SK-N-SH treated with all-trans-retinoic acid at 6 μM for 48 hours (cell line): ENCODE data around the gene LYZL6.

Source experiments
- ATAC-seq: fragments of 200-7000 bp; cut with Tn5 transposase; 3 replicates; pipeline ENCODE4 v1.9.1; 2020; ENCODE audit warnings: mild to moderate bottlenecking, moderate library complexity
- ARNTL ChIP-seq: fragments of 450-650 bp; formaldehyde crosslinking; IDR thresholded peaks from 2 replicates; pipeline ENCODE4 v1.5.0; 2020; ENCODE audit warnings: low read depth, mild to moderate bottlenecking, moderate library complexity, borderline replicate concordance
- BACH2 ChIP-seq: fragments of 250-450 bp; sonication (Bioruptor Pico); IDR thresholded peaks from 2 replicates; pipeline ENCODE4 v1.9.0; 2021; ENCODE audit warnings: mild to moderate bottlenecking, borderline replicate concordance
- CSDC2 ChIP-seq: fragments of 250-450 bp; sonication (Bioruptor Pico); IDR thresholded peaks from 2 replicates; pipeline ENCODE4 v1.5.0; 2020; ENCODE audit warnings: mild to moderate bottlenecking, moderate library complexity
- ESRRG ChIP-seq: fragments of 250-450 bp; sonication (Bioruptor Pico); IDR thresholded peaks from 2 replicates; pipeline ENCODE4 v1.6.1; 2021; ENCODE audit warnings: mild to moderate bottlenecking
- GLIS3 ChIP-seq: fragments of 250-450 bp; sonication (Bioruptor Pico); IDR thresholded peaks from 2 replicates; pipeline ENCODE4 v1.5.0; 2020; ENCODE audit warnings: mild to moderate bottlenecking, moderate library complexity
- ISL1 ChIP-seq: fragments of 250-450 bp; sonication (Bioruptor Pico); IDR thresholded peaks from 2 replicates; pipeline ENCODE4 v2.1.2; 2022; ENCODE audit warnings: mild to moderate bottlenecking, moderate library complexity
- PPARA ChIP-seq: fragments of 250-450 bp; sonication (Bioruptor Pico); IDR thresholded peaks from 2 replicates; pipeline ENCODE4 v1.5.0; 2020; ENCODE audit warnings: mild to moderate bottlenecking, borderline replicate concordance
- RARB ChIP-seq: fragments of 250-450 bp; sonication (Bioruptor Pico); IDR thresholded peaks from 2 replicates; pipeline ENCODE4 v1.8.0; 2021; ENCODE audit warnings: mild to moderate bottlenecking, moderate library complexity
- SNAI2 ChIP-seq: fragments of 250-450 bp; sonication (Bioruptor Pico); IDR thresholded peaks from 2 replicates; pipeline ENCODE4 v1.5.0; 2020; ENCODE audit warnings: mild to moderate bottlenecking, moderate library complexity
- TCF4 ChIP-seq: fragments of 250-450 bp; sonication (Bioruptor Pico); IDR thresholded peaks from 2 replicates; pipeline ENCODE4 v1.8.0; 2021; ENCODE audit warnings: mild to moderate bottlenecking, moderate library complexity, borderline replicate concordance
- TOX ChIP-seq: fragments of 250-450 bp; sonication (Bioruptor Pico); IDR thresholded peaks from 2 replicates; pipeline ENCODE4 v1.8.0; 2021; ENCODE audit warnings: mild to moderate bottlenecking, moderate library complexity, borderline replicate concordance
- ZC3H10 ChIP-seq: fragments of 250-450 bp; sonication (Bioruptor Pico); IDR thresholded peaks from 2 replicates; pipeline ENCODE4 v1.5.1; 2021; ENCODE audit warnings: mild to moderate bottlenecking, moderate library complexity
- ZFP3 ChIP-seq: fragments of 250-450 bp; sonication (Bioruptor Pico); IDR thresholded peaks from 2 replicates; pipeline ENCODE4 v1.5.0; 2020; ENCODE audit warnings: mild to moderate bottlenecking, moderate library complexity
- ZFP30 ChIP-seq: fragments of 450-650 bp; formaldehyde crosslinking; IDR thresholded peaks from 2 replicates; pipeline ENCODE4 v1.5.0; 2022; ENCODE audit warnings: mild to moderate bottlenecking, moderate library complexity
- ZNF565 ChIP-seq: fragments of 450-650 bp; formaldehyde crosslinking; conservative IDR thresholded peaks from 2 replicates; pipeline ENCODE4 v1.5.0; 2020; ENCODE audit warnings: low read depth, mild to moderate bottlenecking, moderate library complexity
- ZNF70 ChIP-seq: fragments of 450-650 bp; formaldehyde crosslinking; IDR thresholded peaks from 2 replicates; pipeline ENCODE4 v1.5.0; 2020; ENCODE audit warnings: mild to moderate bottlenecking, moderate library complexity
- ZNF8 ChIP-seq: fragments of 450-650 bp; formaldehyde crosslinking; IDR thresholded peaks from 2 replicates; pipeline ENCODE4 v1.5.0; 2020; ENCODE audit warnings: mild to moderate bottlenecking, moderate library complexity
- TF ChIP-seq, protein P1 (sequence below): fragments of 250-450 bp; sonication (Bioruptor Pico); IDR thresholded peaks from 2 replicates; pipeline ENCODE4 v1.8.0; 2021; ENCODE audit warnings: low read depth, mild to moderate bottlenecking, moderate library complexity, borderline replicate concordance
- TF ChIP-seq, protein P2 (sequence below): fragments of 250-450 bp; sonication (Bioruptor Pico); IDR thresholded peaks from 2 replicates; pipeline ENCODE4 v1.5.0; 2020; ENCODE audit warnings: mild to moderate bottlenecking, moderate library complexity
- TF ChIP-seq, protein P3 (sequence below): fragments of 250-450 bp; sonication (Bioruptor Pico); IDR thresholded peaks from 2 replicates; pipeline ENCODE4 v1.5.1; 2021; ENCODE audit warnings: mild to moderate bottlenecking, moderate library complexity
- TF ChIP-seq, protein P4 (sequence below): fragments of 250-450 bp; sonication (Bioruptor Pico); IDR thresholded peaks from 2 replicates; pipeline ENCODE4 v1.8.0; 2020; ENCODE audit warnings: mild to moderate bottlenecking, moderate library complexity, borderline replicate concordance
- TF ChIP-seq, protein P5 (sequence below): fragments of 250-450 bp; sonication (Bioruptor Pico); IDR thresholded peaks from 2 replicates; pipeline ENCODE4 v1.5.1; 2020; ENCODE audit warnings: low read depth, mild to moderate bottlenecking, moderate library complexity

LYZL6 gene

DNA sequence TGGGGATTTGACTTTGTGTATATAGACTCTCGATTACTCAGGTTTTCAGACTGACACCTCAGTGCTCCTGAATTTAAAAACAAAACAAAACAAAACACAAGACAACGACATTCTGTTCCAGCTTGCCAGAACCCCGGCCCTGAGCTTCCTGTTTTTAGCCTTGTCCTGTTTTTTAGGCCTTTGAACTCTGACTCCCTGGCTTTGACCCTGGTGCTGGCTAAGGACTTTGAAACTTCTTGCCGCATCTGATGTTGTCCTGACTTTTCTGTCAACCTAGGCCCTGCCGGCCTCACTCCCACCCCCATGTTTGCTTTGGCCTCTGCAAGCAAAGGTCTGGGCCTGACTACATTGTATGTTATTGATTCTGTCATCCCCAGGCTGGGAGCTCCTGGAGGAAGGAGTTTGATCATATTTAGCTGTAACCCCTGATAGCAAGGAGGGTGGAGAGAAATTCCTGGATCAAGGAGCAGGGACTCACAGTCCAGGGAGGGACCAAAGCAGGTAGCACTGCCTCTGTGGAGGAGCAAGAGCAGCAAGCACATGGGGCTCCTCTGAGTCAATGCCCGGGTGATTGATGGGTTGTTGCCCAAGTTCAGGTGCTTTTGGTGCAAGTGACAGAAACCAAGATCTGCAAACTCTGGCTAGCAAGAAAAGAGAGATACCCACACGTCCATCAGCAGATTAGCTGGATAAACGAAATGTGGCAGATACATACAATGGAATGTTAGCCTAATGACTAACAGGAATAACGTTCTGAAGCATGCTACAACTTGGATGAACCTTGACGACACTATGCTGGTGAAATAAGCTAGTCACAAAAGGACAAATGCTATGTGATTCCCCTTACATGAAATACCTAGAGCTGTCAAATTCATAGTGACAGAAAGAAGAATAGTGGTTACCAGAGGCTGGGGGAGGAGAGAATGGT lies 30.1 kb upstream of the LYZL6 start:
- TF ChIP-seq, protein P1, sequence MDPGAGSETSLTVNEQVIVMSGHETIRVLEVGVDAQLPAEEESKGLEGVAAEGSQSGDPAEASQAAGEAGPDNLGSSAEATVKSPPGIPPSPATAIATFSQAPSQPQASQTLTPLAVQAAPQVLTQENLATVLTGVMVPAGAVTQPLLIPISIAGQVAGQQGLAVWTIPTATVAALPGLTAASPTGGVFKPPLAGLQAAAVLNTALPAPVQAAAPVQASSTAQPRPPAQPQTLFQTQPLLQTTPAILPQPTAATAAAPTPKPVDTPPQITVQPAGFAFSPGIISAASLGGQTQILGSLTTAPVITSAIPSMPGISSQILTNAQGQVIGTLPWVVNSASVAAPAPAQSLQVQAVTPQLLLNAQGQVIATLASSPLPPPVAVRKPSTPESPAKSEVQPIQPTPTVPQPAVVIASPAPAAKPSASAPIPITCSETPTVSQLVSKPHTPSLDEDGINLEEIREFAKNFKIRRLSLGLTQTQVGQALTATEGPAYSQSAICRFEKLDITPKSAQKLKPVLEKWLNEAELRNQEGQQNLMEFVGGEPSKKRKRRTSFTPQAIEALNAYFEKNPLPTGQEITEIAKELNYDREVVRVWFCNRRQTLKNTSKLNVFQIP (CRISPR knock-in tag), result no peak
- no peak for TF ChIP-seq BACH2 (CRISPR knock-in tag)
- no peak for TF ChIP-seq ZC3H10 (CRISPR knock-in tag)
- no peak for TF ChIP-seq ZNF565 (CRISPR knock-in tag)
- no peak for TF ChIP-seq ISL1
- no peak for TF ChIP-seq ZNF70
- no peak for TF ChIP-seq ESRRG (CRISPR knock-in tag)
- no peak for TF ChIP-seq PPARA (CRISPR knock-in tag)
- TF ChIP-seq, protein P2, sequence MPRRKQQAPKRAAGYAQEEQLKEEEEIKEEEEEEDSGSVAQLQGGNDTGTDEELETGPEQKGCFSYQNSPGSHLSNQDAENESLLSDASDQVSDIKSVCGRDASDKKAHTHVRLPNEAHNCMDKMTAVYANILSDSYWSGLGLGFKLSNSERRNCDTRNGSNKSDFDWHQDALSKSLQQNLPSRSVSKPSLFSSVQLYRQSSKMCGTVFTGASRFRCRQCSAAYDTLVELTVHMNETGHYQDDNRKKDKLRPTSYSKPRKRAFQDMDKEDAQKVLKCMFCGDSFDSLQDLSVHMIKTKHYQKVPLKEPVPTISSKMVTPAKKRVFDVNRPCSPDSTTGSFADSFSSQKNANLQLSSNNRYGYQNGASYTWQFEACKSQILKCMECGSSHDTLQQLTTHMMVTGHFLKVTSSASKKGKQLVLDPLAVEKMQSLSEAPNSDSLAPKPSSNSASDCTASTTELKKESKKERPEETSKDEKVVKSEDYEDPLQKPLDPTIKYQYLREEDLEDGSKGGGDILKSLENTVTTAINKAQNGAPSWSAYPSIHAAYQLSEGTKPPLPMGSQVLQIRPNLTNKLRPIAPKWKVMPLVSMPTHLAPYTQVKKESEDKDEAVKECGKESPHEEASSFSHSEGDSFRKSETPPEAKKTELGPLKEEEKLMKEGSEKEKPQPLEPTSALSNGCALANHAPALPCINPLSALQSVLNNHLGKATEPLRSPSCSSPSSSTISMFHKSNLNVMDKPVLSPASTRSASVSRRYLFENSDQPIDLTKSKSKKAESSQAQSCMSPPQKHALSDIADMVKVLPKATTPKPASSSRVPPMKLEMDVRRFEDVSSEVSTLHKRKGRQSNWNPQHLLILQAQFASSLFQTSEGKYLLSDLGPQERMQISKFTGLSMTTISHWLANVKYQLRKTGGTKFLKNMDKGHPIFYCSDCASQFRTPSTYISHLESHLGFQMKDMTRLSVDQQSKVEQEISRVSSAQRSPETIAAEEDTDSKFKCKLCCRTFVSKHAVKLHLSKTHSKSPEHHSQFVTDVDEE (CRISPR knock-in tag), result no peak
- no peak for TF ChIP-seq CSDC2
- TF ChIP-seq ZFP3, result no peak
- TF ChIP-seq, protein P3, sequence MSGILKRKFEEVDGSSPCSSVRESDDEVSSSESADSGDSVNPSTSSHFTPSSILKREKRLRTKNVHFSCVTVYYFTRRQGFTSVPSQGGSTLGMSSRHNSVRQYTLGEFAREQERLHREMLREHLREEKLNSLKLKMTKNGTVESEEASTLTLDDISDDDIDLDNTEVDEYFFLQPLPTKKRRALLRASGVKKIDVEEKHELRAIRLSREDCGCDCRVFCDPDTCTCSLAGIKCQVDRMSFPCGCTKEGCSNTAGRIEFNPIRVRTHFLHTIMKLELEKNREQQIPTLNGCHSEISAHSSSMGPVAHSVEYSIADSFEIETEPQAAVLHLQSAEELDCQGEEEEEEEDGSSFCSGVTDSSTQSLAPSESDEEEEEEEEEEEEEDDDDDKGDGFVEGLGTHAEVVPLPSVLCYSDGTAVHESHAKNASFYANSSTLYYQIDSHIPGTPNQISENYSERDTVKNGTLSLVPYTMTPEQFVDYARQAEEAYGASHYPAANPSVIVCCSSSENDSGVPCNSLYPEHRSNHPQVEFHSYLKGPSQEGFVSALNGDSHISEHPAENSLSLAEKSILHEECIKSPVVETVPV (CRISPR knock-in tag), result no peak
- no peak for TF ChIP-seq TOX (CRISPR knock-in tag)
- TF ChIP-seq ZNF8 (CRISPR knock-in tag), result no peak
- TF ChIP-seq, protein P4, sequence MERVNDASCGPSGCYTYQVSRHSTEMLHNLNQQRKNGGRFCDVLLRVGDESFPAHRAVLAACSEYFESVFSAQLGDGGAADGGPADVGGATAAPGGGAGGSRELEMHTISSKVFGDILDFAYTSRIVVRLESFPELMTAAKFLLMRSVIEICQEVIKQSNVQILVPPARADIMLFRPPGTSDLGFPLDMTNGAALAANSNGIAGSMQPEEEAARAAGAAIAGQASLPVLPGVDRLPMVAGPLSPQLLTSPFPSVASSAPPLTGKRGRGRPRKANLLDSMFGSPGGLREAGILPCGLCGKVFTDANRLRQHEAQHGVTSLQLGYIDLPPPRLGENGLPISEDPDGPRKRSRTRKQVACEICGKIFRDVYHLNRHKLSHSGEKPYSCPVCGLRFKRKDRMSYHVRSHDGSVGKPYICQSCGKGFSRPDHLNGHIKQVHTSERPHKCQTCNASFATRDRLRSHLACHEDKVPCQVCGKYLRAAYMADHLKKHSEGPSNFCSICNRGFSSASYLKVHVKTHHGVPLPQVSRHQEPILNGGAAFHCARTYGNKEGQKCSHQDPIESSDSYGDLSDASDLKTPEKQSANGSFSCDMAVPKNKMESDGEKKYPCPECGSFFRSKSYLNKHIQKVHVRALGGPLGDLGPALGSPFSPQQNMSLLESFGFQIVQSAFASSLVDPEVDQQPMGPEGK, result no peak
- no peak for TF ChIP-seq SNAI2 (CRISPR knock-in tag)
- ATAC-seq, result no peak

DNA sequence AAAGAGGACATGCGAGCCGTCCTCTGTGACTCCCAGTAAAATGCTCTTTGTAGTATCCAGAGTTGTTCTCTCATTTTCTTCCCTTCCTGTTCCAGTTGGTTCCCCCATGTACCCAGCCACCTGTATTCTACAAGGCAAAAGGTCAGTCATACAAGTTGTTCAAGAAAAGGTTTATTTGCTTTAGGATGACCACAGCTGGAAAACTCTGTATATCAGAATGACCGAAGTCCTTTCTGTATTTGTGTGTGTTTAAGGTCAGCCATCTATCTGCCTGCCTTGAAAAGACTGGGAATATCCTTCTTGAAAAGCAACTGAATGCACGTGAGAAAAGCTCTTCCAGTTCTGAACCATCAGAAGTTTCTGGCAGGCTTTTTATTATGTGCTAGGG lies 29.4 kb upstream of the LYZL6 start:
- ATAC-seq, result no peak
- TF ChIP-seq RARB (CRISPR knock-in tag) (no peak), ZFP3 (no peak), ZC3H10 (CRISPR knock-in tag) (no peak), ZFP30 (CRISPR knock-in tag) (no peak), ZNF8 (CRISPR knock-in tag) (no peak), SNAI2 (CRISPR knock-in tag) (no peak), ARNTL (CRISPR knock-in tag) (no peak), TOX (CRISPR knock-in tag) (no peak), PPARA (CRISPR knock-in tag) (no peak), GLIS3 (no peak), ZNF565 (CRISPR knock-in tag) (no peak), BACH2 (CRISPR knock-in tag) (no peak), TCF4 (no peak)
- TF ChIP-seq, protein P4, result no peak
- TF ChIP-seq, protein P1 (CRISPR knock-in tag), result no peak
- TF ChIP-seq, protein P2 (CRISPR knock-in tag), result no peak
- TF ChIP-seq, protein P5, sequence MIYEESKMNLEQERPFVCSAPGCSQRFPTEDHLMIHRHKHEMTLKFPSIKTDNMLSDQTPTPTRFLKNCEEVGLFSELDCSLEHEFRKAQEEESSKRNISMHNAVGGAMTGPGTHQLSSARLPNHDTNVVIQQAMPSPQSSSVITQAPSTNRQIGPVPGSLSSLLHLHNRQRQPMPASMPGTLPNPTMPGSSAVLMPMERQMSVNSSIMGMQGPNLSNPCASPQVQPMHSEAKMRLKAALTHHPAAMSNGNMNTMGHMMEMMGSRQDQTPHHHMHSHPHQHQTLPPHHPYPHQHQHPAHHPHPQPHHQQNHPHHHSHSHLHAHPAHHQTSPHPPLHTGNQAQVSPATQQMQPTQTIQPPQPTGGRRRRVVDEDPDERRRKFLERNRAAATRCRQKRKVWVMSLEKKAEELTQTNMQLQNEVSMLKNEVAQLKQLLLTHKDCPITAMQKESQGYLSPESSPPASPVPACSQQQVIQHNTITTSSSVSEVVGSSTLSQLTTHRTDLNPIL (CRISPR knock-in tag), result no peak
